ENCODE data around the gene PLA2G3.

The PLA2G3 gene

GRCh38 chr22:31160328-31160978 lies 20.1 kb upstream of the PLA2G3 start:
- peak overlapping the region; percentile 100 for H3K27ac ChIP-seq
- no peak for TF ChIP-seq ZFX (IDR thresholded peaks at IDR 0.05; ENCODE audit: borderline replicate concordance)
- TF ChIP-seq CTCF (IDR thresholded peaks at IDR 0.05), result no peak

- TF ChIP-seq ZFX (IDR thresholded peaks at IDR 0.05; ENCODE audit: borderline replicate concordance) (no peak), CTCF (IDR thresholded peaks at IDR 0.05) (no peak)
- no peak overlapping the region for H3K27ac ChIP-seq
These were observed 15.1 kb upstream of the PLA2G3 start for GRCh38 chr22:31155422-31155821.

GRCh38 chr22:31154975-31155374 lies 14.7 kb upstream of the PLA2G3 start:
- no peak for TF ChIP-seq CTCF (IDR thresholded peaks at IDR 0.05)
- no peak for TF ChIP-seq ZFX (IDR thresholded peaks at IDR 0.05; ENCODE audit: borderline replicate concordance)
- H3K27ac ChIP-seq, result no peak overlapping the region

GRCh38 chr22:31153357-31153756 lies 13.0 kb upstream of the PLA2G3 start:
- no peak for TF ChIP-seq CTCF (IDR thresholded peaks at IDR 0.05)
- no peak overlapping the region for H3K27ac ChIP-seq

GRCh38 chr22:31151872-31152271 lies 11.6 kb upstream of the PLA2G3 start:
- no peak overlapping the region for H3K27ac ChIP-seq
- TF ChIP-seq ZFX (IDR thresholded peaks at IDR 0.05; ENCODE audit: borderline replicate concordance) (no peak), CTCF (IDR thresholded peaks at IDR 0.05) (no peak)

GRCh38 chr22:31150615-31151014 lies 10.3 kb upstream of the PLA2G3 start:
- TF ChIP-seq ZFX (IDR thresholded peaks at IDR 0.05; ENCODE audit: borderline replicate concordance) (no peak), CTCF (IDR thresholded peaks at IDR 0.05) (peak; percentile 71)
- no peak overlapping the region for H3K27ac ChIP-seq

GRCh38 chr22:31148953-31149627 lies 8.8 kb upstream of the PLA2G3 start:
- peak; percentile 94 for TF ChIP-seq CTCF (IDR thresholded peaks at IDR 0.05)
- no peak for TF ChIP-seq ZFX (IDR thresholded peaks at IDR 0.05; ENCODE audit: borderline replicate concordance)
- H3K27ac ChIP-seq, result peak overlapping the region; percentile 56

Measured in 22Rv1 (cell line).